ENCODE data around the gene NPRL2. TPM values are rescaled to one million over a fixed set of nuclear protein-coding genes. Genes with fewer than 3 reads are reported as not detected.

The NPRL2 gene
- total and polyA plus RNA-seq, 9 of the 15 experiments (the other 6 are each of a cell fraction or from before 2014, with no cell fraction given) = 17.4 to 40.4 (median 24.4) TPM

DNA sequence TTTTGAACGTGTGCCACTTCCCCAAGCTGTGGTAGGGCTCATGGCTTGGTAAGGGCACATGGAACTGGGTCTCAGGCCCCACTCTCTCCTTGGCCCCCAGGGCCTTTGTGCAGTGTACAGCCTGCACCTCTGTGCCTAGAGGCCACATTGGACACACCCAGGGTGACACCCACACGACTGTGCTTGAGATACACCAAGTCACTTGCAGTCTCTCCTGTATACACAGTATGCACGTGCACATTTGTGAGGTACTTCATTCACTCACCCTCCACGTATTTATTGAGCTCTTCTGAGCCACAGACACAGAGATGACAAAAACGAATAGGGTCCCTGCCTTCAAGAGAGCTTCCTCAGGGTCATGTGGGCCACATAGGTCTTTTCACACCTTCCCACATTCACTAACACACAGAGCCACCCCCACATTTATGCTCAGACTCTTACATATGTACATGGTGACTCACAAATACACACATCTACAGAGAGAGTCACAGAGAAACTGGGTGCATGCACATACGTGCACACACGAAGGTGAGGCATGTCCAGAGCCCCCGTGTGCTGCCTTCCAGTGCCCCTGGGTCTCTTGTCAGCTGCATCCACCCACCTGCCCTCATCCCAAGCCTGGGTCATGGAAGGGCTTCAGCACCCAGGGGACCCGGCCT is 18.6 kb upstream of the NPRL2 start:
- Histone ChIP-seq H3K27me3 (ENCODE audit: control insufficient read depth in 2 of 2, insufficient read depth in 2 of 2, low read length in 2 of 2) (no peaks in the 10 kb centered on the region), H3K9ac (ENCODE audit: insufficient read depth in 1 of 2, low read depth in 2 of 2, low read length in 2 of 2) (peak overlapping the region in 1 of 2 experiments; percentile 43; a peak in 1 of 4 replicates), H3K27ac (ENCODE audit: extremely low read depth, low read depth, low read length) (no peak overlapping the region), H3K4me2 (ENCODE audit: insufficient read depth, low read length) (no peak overlapping the region), H3K4me3 (no peak overlapping the region), H3K4me1 (replicated peaks in 1 of 2; ENCODE audit: control insufficient read depth in 2 of 2, insufficient read depth in 2 of 2, low read length in 2 of 2) (peaks cover 13 to 51% of the 10 kb centered on the region in 2 experiments; a peak in 4 of 5 replicates), H3K79me2 (ENCODE audit: control insufficient read depth, insufficient read depth, low read length) (no peaks in the 10 kb centered on the region), H3K9me1 (ENCODE audit: control insufficient read depth, insufficient read depth, low read length) (no peaks in the 10 kb centered on the region), H2AFZ (ENCODE audit: low read depth, low read length) (no peak overlapping the region), H3K9me3 (replicated peaks; ENCODE audit: control insufficient read depth, insufficient read depth, low read depth, low read length) (no peaks in the 10 kb centered on the region), H3K36me3 (ENCODE audit: control insufficient read depth, insufficient read depth, low read length) (no peaks in the 10 kb centered on the region), H4K20me1 (replicated peaks; ENCODE audit: control insufficient read depth, insufficient read depth, low read length) (no peaks in the 10 kb centered on the region)
- in situ Hi-C loops (cut with MboI) (no loop called here), intact Hi-C loops (cut with micrococcal nuclease) (no loop called here)
- FAIRE-seq (no peak), ATAC-seq (no peak), DNase-seq (ENCODE audit: extremely low read depth in 1 of 4, low spot score in 3 of 4) (peak in 1 of 4 experiments; percentile 25)
- TF ChIP-seq SMAD2 (IDR thresholded peaks at IDR 0.05; ENCODE audit: low read depth, low read length) (no peak), RBM34 (IDR thresholded peaks at IDR 0.05; ENCODE audit: borderline replicate concordance, insufficient read depth, low read length) (no peak), KDM1A (IDR thresholded peaks at IDR 0.05) (peak in 1 of 2 experiments; percentile 56; a peak in 1 of 4 replicates), BHLHE40 (IDR thresholded peaks at IDR 0.05; ENCODE audit: low read length) (peak; percentile 60), SLC30A9 (CRISPR knock-in tag; IDR thresholded peaks at IDR 0.05) (no peak), ZNF76 (CRISPR knock-in tag; IDR thresholded peaks at IDR 0.05; ENCODE audit: borderline replicate concordance) (no peak)
- ChIA-PET CTCF (ENCODE audit: low intra/inter-chr PET ratio) (no interaction called here), POLR2A (no interaction called here)
- no TSS peak for BruUV-seq (replicated peaks)
- 21% methylated on average over 8 of the region's 9 CpGs for WGBS (ENCODE audit: insufficient coverage, low coverage, missing lambda C conversion rate)

All from K562 (cell line).